ENCODE results near the gene SPNS1.

The SPNS1 gene

GRCh38 chr16:29029168-29029994 lies 54.8 kb downstream of the SPNS1 start:
- DNase-seq: peak; percentile 93

GRCh38 chr16:29030086-29030840 lies 55.7 kb downstream of the SPNS1 start:
- DNase-seq: peak; percentile 57
